Neural cell (in vitro differentiated cells): ENCODE data around the gene TCF23. TPM values are rescaled to one million over a fixed set of nuclear protein-coding genes. Genes with fewer than 3 reads are reported as not detected.
"Not testable (repeated sequence)": the region's sequence is repeated elsewhere in the genome, so short reads cannot be mapped to it uniquely, and the experiment has no call there.

Experiments
- H2AFZ ChIP-seq: fragments of 200-600, 300-800 bp; sonication (generic), shearing (Covaris generic); 2 replicates; pipeline ENCODE4 v1.6.0; 2014; ENCODE audit warnings: low read depth, mild to moderate bottlenecking, antibody characterized with exemption, low read length, moderate library complexity
- H3F3A ChIP-seq: fragments of 200-600 bp; shearing (Covaris generic); 2 replicates; pipeline ENCODE4 v1.6.1; 2016; ENCODE audit warnings: mild to moderate bottlenecking, moderate library complexity, mixed read lengths, antibody characterized with exemption, low read length; ENCODE audit not compliant: insufficient read depth, poor library complexity, severe bottlenecking
- H3K27ac ChIP-seq: fragments of 200-600, 300-800 bp; sonication (generic), shearing (Covaris generic); 2 replicates; pipeline ENCODE4 v1.5.1; 2014; ENCODE audit warnings: mild to moderate bottlenecking, low read length, moderate library complexity
- H3K27me3 ChIP-seq: fragments of 300-800, 200-600 bp; sonication (generic), shearing (Covaris generic); 2 replicates; pipeline ENCODE4 v1.6.0; 2014; ENCODE audit warnings: mild to moderate bottlenecking, low read depth, low read length, moderate library complexity; ENCODE audit not compliant: insufficient read depth
- H3K36me3 ChIP-seq: fragments of 300-800, 200-600 bp; sonication (generic), shearing (Covaris generic); 2 replicates; pipeline ENCODE4 v1.5.1; 2014; ENCODE audit warnings: mild to moderate bottlenecking, antibody characterized with exemption, low read length, moderate library complexity; ENCODE audit not compliant: insufficient read depth
- H3K4me2 ChIP-seq: fragments of 300-800, 200-600 bp; sonication (generic), shearing (Covaris generic); 2 replicates; pipeline ENCODE4 v1.6.0; 2014; ENCODE audit warnings: mild to moderate bottlenecking, low read length
- H3K4me3 ChIP-seq: fragments of 300-800, 200-600 bp; sonication (generic), shearing (Covaris generic); 2 replicates; pipeline ENCODE4 v1.5.1; 2014; ENCODE audit warnings: mild to moderate bottlenecking, low read length, moderate library complexity
- H3K79me2 ChIP-seq: fragments of 200-600 bp; shearing (Covaris generic); replicated peaks from 2 replicates; pipeline ENCODE4 v1.6.0; 2014; ENCODE audit warnings: mild to moderate bottlenecking, low read length, moderate library complexity; ENCODE audit not compliant: insufficient read depth
- H3K9ac ChIP-seq: fragments of 300-800, 200-600 bp; sonication (generic), shearing (Covaris generic); 2 replicates; pipeline ENCODE4 v1.6.1; 2016; ENCODE audit warnings: mild to moderate bottlenecking, low read length, mixed read lengths
- H3K9me2 ChIP-seq: fragments of 200-600 bp; shearing (Covaris generic); 2 replicates; pipeline ENCODE4 v1.6.1; 2016; ENCODE audit warnings: mild to moderate bottlenecking, low read length, mixed read lengths; ENCODE audit not compliant: insufficient read depth
- H3K9me3 ChIP-seq: fragments of 200-600, 300-800 bp; sonication (generic), shearing (Covaris generic); 2 replicates; pipeline ENCODE4 v1.6.1; 2016; ENCODE audit warnings: mild to moderate bottlenecking, mixed run types, low read length, moderate library complexity, mixed read lengths
- H4K20me1 ChIP-seq: fragments of 200-600 bp; shearing (Covaris generic); 2 replicates; pipeline ENCODE4 v1.6.1; 2016; ENCODE audit warnings: mild to moderate bottlenecking, mixed run types; ENCODE audit not compliant: insufficient read depth
- EP300 ChIP-seq: fragments of 450-650 bp; conservative IDR thresholded peaks from 2 replicates; pipeline ENCODE4 v1.6.1; 2014; ENCODE audit warnings: antibody characterized with exemption, mild to moderate bottlenecking, moderate library complexity; ENCODE audit not compliant: poor library complexity, severe bottlenecking
- EZH2 ChIP-seq: fragments of 200-600, 300-800 bp; shearing (Covaris generic), sonication (generic); IDR thresholded peaks from 2 replicates; pipeline ENCODE4 v1.6.1; 2014; ENCODE audit warnings: antibody characterized with exemption, low read length, borderline replicate concordance, mild to moderate bottlenecking; ENCODE audit not compliant: insufficient read depth, poor library complexity, severe bottlenecking
- MXI1 ChIP-seq: fragments of 450-650 bp; conservative IDR thresholded peaks from 2 replicates; pipeline ENCODE4 v1.6.1; 2014; ENCODE audit warnings: antibody characterized with exemption, mild to moderate bottlenecking; ENCODE audit not compliant: poor library complexity, severe bottlenecking
- POLR2AphosphoS5 ChIP-seq: IDR thresholded peaks from 2 replicates; pipeline ENCODE4 v1.6.1; 2012
- RAD21 ChIP-seq: fragments of 450-650 bp; conservative IDR thresholded peaks from 2 replicates; pipeline ENCODE4 v1.6.1; 2014; ENCODE audit warnings: antibody characterized with exemption, mild to moderate bottlenecking, moderate library complexity
- SMC3 ChIP-seq: fragments of 450-650 bp; conservative IDR thresholded peaks from 2 replicates; pipeline ENCODE4 v1.6.1; 2014; ENCODE audit warnings: antibody characterized with exemption, mild to moderate bottlenecking, moderate library complexity; ENCODE audit not compliant: poor library complexity
- TAF1 ChIP-seq: IDR thresholded peaks from 2 replicates; pipeline ENCODE4 v1.6.1; 2012; ENCODE audit warnings: low read depth
- polyA plus RNA-seq: library from polyadenylated mRNA; depleted of rRNA; stranded (reverse); fragments of >200 nt; gene quantifications from 2 replicates; pipeline ENCODE4 v1.2.3, GENCODE V29; 2014
- TF ChIP-seq, protein P1 (sequence below): IDR thresholded peaks from 2 replicates; pipeline ENCODE4 v1.6.1; 2012; ENCODE audit warnings: borderline replicate concordance
- TF ChIP-seq, protein P2 (sequence below): fragments of 450-650 bp; IDR thresholded peaks from 2 replicates; pipeline ENCODE4 v1.5.1; 2014; ENCODE audit warnings: antibody characterized with exemption, mild to moderate bottlenecking, moderate library complexity; ENCODE audit not compliant: poor library complexity, severe bottlenecking

The TCF23 gene
- polyA plus RNA-seq, 1 donor from 2014 or later = not detected

DNA sequence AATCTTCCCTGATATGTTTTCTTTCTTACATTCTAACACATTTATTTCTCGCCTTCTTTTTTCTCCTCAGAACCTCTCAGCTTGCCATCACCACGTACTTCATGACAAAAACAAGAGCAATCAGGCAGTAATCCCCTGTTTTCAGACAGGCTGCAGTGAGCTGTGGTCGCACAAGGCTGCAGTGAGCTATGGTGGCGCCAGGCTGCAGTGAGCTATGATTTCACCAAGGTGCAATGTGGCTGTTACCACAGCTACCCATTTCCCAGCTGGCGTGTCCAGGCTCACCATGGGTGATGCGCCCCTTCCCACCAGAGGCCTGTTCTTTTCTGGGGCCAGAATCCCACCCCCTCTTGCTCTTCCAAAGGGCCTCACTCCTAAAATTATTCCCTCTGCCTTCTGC, 25.8 kb downstream of the TCF23 start:
- H3K4me3 ChIP-seq = no peak overlapping the region
- H3K79me2 ChIP-seq = no peaks in the 10 kb centered on the region
- H3K9me3 ChIP-seq = no peaks in the 10 kb centered on the region
- no peaks in the 10 kb centered on the region for H3K36me3 ChIP-seq
- H3K9me2 ChIP-seq = no peaks in the 10 kb centered on the region
- no peak overlapping the region for H3K4me2 ChIP-seq
- H2AFZ ChIP-seq = no peak overlapping the region
- TF ChIP-seq, protein P1, sequence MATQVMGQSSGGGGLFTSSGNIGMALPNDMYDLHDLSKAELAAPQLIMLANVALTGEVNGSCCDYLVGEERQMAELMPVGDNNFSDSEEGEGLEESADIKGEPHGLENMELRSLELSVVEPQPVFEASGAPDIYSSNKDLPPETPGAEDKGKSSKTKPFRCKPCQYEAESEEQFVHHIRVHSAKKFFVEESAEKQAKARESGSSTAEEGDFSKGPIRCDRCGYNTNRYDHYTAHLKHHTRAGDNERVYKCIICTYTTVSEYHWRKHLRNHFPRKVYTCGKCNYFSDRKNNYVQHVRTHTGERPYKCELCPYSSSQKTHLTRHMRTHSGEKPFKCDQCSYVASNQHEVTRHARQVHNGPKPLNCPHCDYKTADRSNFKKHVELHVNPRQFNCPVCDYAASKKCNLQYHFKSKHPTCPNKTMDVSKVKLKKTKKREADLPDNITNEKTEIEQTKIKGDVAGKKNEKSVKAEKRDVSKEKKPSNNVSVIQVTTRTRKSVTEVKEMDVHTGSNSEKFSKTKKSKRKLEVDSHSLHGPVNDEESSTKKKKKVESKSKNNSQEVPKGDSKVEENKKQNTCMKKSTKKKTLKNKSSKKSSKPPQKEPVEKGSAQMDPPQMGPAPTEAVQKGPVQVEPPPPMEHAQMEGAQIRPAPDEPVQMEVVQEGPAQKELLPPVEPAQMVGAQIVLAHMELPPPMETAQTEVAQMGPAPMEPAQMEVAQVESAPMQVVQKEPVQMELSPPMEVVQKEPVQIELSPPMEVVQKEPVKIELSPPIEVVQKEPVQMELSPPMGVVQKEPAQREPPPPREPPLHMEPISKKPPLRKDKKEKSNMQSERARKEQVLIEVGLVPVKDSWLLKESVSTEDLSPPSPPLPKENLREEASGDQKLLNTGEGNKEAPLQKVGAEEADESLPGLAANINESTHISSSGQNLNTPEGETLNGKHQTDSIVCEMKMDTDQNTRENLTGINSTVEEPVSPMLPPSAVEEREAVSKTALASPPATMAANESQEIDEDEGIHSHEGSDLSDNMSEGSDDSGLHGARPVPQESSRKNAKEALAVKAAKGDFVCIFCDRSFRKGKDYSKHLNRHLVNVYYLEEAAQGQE = no peak
- TF ChIP-seq TAF1 (no peak), POLR2AphosphoS5 (no peak), EP300 (no peak), RAD21 (no peak), EZH2 (no peak), MXI1 (no peak), SMC3 (no peak)
- TF ChIP-seq, protein P2, sequence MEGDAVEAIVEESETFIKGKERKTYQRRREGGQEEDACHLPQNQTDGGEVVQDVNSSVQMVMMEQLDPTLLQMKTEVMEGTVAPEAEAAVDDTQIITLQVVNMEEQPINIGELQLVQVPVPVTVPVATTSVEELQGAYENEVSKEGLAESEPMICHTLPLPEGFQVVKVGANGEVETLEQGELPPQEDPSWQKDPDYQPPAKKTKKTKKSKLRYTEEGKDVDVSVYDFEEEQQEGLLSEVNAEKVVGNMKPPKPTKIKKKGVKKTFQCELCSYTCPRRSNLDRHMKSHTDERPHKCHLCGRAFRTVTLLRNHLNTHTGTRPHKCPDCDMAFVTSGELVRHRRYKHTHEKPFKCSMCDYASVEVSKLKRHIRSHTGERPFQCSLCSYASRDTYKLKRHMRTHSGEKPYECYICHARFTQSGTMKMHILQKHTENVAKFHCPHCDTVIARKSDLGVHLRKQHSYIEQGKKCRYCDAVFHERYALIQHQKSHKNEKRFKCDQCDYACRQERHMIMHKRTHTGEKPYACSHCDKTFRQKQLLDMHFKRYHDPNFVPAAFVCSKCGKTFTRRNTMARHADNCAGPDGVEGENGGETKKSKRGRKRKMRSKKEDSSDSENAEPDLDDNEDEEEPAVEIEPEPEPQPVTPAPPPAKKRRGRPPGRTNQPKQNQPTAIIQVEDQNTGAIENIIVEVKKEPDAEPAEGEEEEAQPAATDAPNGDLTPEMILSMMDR = no peak
- H3K27ac ChIP-seq = no peak overlapping the region
- no peaks in the 10 kb centered on the region for H3F3A ChIP-seq
- H4K20me1 ChIP-seq = no peaks in the 10 kb centered on the region
- no peaks in the 10 kb centered on the region for H3K27me3 ChIP-seq
- H3K9ac ChIP-seq = no peak overlapping the region

DNA sequence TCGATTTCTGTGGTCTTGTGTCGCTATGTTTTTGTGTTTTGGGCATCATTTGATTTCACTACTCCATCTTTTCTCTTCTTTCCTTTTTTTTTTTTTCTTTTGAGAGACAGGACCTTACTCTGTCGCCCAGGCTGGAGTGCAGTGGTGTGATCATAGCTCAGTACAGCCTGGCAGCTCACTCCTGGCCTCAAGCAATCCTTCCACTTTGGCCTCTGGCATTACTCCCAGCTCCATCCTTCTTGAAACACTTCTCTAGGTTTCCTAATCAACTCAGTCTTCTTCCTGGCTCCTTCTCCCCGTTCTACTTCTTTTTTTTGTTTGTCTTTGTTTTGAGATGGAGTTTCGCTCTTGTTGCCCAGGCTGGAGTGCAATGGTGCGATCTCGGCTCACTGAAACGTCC, 26.5 kb downstream of the TCF23 start:
- H3K9me3 ChIP-seq = no peaks in the 10 kb centered on the region
- H3K9me2 ChIP-seq = no peaks in the 10 kb centered on the region
- no peaks in the 10 kb centered on the region for H3K36me3 ChIP-seq
- H2AFZ ChIP-seq = no peak overlapping the region
- no peak overlapping the region for H3K4me3 ChIP-seq
- H3K27me3 ChIP-seq = no peaks in the 10 kb centered on the region
- no peaks in the 10 kb centered on the region for H3K79me2 ChIP-seq
- no peaks in the 10 kb centered on the region for H4K20me1 ChIP-seq
- no peak overlapping the region for H3K9ac ChIP-seq
- H3F3A ChIP-seq = no peaks in the 10 kb centered on the region
- H3K4me2 ChIP-seq = no peak overlapping the region
- no peak overlapping the region for H3K27ac ChIP-seq
- no peak for TF ChIP-seq POLR2AphosphoS5

DNA sequence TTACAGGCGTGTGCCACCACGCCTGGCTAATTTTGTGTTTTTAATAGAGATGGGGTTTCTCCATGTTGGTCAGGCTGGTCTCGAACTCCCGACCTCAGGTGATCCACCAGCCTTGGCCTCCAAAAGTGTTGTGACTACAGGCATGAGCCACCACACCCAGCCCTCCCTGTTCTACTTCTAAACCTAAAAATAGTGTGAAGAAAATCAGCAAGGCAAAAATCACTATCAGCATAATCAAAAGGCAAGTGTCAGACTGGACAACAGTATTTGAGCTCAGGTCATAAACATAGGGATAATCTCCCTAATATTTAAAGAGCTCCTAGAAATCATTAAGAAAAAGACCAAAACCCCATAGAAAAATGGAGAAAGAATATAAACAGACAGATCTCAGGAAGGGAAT, 27.0 kb downstream of the TCF23 start:
- H4K20me1 ChIP-seq, H3K4me3 ChIP-seq, H3K9ac ChIP-seq, H3K9me2 ChIP-seq, H3F3A ChIP-seq, H3K4me2 ChIP-seq, H3K79me2 ChIP-seq, H3K27ac ChIP-seq, H2AFZ ChIP-seq, H3K36me3 ChIP-seq, H3K9me3 ChIP-seq, H3K27me3 ChIP-seq: not testable (repeated sequence)
